SU-DHL-6 (cell line): Measurements from ENCODE around the gene CDC20B.

Experiments used
- CTCF ChIP-seq: fragments of 200-600 bp; sonication (generic); IDR thresholded peaks from one replicate; pipeline ENCODE4 v1.5.1; 2017; ENCODE audit warnings: antibody characterized with exemption, mild to moderate bottlenecking, low read length, moderate library complexity; ENCODE audit not compliant: insufficient read depth, poor library complexity, severe bottlenecking
- EZH2phosphoT487 ChIP-seq: fragments of 200-600 bp; sonication (generic), shearing (Covaris generic); conservative IDR thresholded peaks from 2 replicates; pipeline ENCODE4 v1.6.1; 2018; ENCODE audit warnings: mild to moderate bottlenecking, antibody characterized with exemption, low read length, moderate library complexity, mixed read lengths

- no peak for TF ChIP-seq CTCF
- no peak for TF ChIP-seq EZH2phosphoT487
Observed at GRCh38 chr5:55172937-55173686, at the start of gene CDC20B.
